GM10248 (cell line): ENCODE results near the gene RAPGEF6.

Source experiments
- CTCF ChIA-PET: fragments of 300-600 bp; sonication (Branson Sonifier 250); formaldehyde crosslinking; extraction: SDS; loops from one replicate; lab custom pipeline; 2021; ENCODE audit warnings: antibody characterized with exemption; lab: Yijun Ruan, JAX
- POLR2A ChIA-PET: fragments of 350-650 bp; sonication (Branson Sonifier 250); formaldehyde crosslinking; extraction: SDS; loops from one replicate; lab custom pipeline; 2020; ENCODE audit warnings: antibody characterized with exemption; lab: Yijun Ruan, JAX
- DNase-seq: peaks from one replicate; pipeline ENCODE4 v3.0.0; 2012; ENCODE audit errors: extremely low spot score
- TF ChIP-seq, protein P1 (sequence below): IDR thresholded peaks from 2 replicates; pipeline ENCODE4 v1.5.1; 2012; ENCODE audit warnings: mild to moderate bottlenecking, low read depth; ENCODE audit errors: extremely low read depth, missing control alignments, control extremely low read depth

RAPGEF6 gene

GRCh38 chr5:131457193-131457592 lies 177.8 kb downstream of the RAPGEF6 start:
- POLR2A ChIA-PET: no interaction called here

GRCh38 chr5:131450941-131451340 lies 184.1 kb downstream of the RAPGEF6 start:
- CTCF ChIA-PET: no interaction called here
- no peak for DNase-seq
- POLR2A ChIA-PET: no interaction called here
- TF ChIP-seq, protein P1, sequence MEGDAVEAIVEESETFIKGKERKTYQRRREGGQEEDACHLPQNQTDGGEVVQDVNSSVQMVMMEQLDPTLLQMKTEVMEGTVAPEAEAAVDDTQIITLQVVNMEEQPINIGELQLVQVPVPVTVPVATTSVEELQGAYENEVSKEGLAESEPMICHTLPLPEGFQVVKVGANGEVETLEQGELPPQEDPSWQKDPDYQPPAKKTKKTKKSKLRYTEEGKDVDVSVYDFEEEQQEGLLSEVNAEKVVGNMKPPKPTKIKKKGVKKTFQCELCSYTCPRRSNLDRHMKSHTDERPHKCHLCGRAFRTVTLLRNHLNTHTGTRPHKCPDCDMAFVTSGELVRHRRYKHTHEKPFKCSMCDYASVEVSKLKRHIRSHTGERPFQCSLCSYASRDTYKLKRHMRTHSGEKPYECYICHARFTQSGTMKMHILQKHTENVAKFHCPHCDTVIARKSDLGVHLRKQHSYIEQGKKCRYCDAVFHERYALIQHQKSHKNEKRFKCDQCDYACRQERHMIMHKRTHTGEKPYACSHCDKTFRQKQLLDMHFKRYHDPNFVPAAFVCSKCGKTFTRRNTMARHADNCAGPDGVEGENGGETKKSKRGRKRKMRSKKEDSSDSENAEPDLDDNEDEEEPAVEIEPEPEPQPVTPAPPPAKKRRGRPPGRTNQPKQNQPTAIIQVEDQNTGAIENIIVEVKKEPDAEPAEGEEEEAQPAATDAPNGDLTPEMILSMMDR: no peak

More at GRCh38 chr5:131457193-131457592, 177.8 kb downstream of the RAPGEF6 start:
- TF ChIP-seq, protein P1: no peak
- CTCF ChIA-PET: interaction anchor here (0.9 kb wide), 1 partner anchor 34 kb away, joined by 3 read pairs; no protein-coding TSS in a partner anchor
- no peak for DNase-seq

DNA sequence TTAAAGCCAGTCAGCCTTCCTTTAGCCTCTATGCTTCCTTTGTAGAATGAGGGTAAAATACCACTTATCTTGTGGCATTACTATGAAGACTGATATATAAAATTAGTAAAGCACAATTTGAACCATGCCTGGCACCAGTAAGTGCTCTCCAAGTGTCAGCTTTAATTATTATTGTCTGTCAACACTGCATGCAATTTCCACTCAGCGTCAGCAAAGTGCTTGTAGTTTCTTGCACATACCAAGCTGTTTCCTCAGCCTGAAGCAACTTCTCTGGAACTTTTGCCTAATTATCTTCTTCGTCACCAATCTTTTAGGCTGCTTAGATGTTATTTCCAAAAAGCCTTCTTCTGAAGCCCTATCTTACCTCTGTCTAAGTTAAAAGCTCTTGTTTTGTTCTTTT lies 193.8 kb downstream of the RAPGEF6 start:
- TF ChIP-seq, protein P1: no peak
- CTCF ChIA-PET: interaction anchor here (1.4 to 1.5 kb wide), 2 partner anchors 9 to 18 kb away, joined by 4 to 7 read pairs; no protein-coding TSS in a partner anchor
- DNase-seq: no peak
- POLR2A ChIA-PET: no interaction called here

- no peak for DNase-seq
- ChIA-PET CTCF (interaction anchor here (0.9 to 4.2 kb wide), 4 partner anchors 10 to 565 kb away, joined by 3 to 27 read pairs (median 8); no protein-coding TSS in a partner anchor), POLR2A (no interaction called here)
- TF ChIP-seq, protein P1: no peak
Measured at GRCh38 chr5:131436081-131436480, 198.9 kb downstream of the RAPGEF6 start.

DNA sequence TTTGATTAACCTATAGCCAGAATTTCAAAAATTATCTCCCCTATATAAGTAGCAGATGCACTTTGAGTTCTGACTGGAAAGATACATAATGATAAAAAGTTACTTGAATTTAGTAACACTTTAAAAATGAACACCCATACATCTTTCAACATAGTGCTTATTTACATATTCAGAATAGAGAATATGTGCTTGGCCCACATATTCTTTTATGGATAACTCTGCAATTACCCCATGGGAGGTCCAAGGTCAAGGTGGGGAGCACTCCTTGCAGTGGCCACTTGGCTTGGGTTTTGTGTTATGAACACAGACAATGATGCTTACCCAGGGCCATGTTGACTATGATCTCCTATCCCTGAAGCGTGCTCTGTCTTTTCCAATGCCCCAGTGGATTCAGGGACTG lies 201.9 kb downstream of the RAPGEF6 start:
- TF ChIP-seq, protein P1: no peak
- POLR2A ChIA-PET: no interaction called here
- DNase-seq: no peak
- CTCF ChIA-PET: no interaction called here

DNA sequence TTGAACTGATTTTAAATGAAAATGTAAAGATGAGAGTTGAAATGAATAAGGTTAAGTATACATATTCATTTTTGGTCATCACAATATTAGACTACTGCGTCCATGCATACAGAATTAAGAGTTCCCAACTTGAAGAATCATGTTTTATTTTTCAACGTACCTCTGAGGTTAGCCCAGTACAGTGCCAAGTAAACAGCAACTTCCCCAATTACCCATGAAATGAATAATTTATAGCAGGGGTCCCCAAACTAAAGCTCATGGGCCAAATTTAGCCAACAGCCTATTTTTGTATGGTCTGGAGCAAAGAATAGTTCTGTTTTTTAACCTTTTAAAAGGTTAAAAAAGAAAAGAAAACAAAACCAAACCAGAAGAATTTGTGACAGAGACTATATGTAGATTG lies 203.2 kb downstream of the RAPGEF6 start:
- CTCF ChIA-PET: interaction anchor here (1.4 to 2.0 kb wide), 2 partner anchors 9 to 101 kb away, joined by 4 to 6 read pairs; no protein-coding TSS in a partner anchor
- POLR2A ChIA-PET: no interaction called here
- TF ChIP-seq, protein P1: no peak
- DNase-seq: no peak
